ENCODE results near the gene TIGD4. TPM values are rescaled to one million over a fixed set of nuclear protein-coding genes. Genes with fewer than 3 reads are reported as not detected.

The TIGD4 gene
- total RNA-seq = under 1 TPM; 0.40 to 0.53 TPM

DNA sequence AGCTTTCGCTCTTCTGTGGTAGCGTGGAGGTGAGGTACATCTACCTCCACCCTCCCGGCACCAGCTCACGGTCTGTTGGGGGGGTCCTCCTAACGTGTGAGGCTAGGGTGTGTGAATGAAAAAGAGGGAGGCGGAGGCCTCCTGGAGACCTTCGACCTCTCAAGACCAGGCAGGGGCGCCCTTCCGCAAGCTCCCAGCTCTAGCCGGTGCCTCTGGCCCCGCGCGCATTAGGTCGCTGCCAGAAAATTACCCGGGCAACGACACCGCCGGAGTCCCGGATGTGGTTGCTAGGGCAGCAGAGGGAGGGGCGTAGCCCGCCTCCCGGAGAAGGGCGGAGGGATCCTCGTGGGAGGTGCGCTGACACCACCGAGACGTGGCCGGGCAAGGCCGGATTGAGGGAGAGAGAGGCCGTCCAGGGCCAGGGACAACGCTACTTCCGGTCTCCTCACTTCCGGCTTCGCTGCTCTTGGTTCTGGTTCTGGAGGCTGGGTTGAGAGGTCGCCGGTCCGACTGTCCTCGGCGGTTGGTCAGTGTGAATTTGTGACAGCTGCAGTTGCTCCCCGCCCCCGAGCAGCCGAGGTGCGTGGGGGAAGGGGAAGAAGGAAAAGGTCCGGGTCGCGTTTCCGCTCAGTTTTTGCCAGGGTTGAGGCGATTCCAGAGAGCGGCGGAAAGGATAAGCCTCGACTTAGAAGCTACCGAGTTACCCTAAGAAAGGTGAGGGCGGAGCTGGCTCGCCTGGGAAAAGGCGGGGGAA, at the start of gene TIGD4, which contains the start of gene ARFIP1:
TSS of gene TIGD4 (minus strand) at position 218 of the 754 bp plus-strand sequence. CDS start 8,726 bp downstream, outside the sequence.
TSS of gene ARFIP1 (plus strand) at position 442 of the 754 bp plus-strand sequence. CDS start 49,680 bp downstream, outside the sequence.
- DNase-seq (peak; percentile 98), ATAC-seq (peak; percentile 90)
- peaks cover 41% of the 10 kb centered on the region for H3K4me1 Mint-ChIP-seq
- peak within 1 kb of the TSS; percentile 91 for H3K27ac Mint-ChIP-seq
- no peaks in the 10 kb centered on the region for H3K9me3 Mint-ChIP-seq (ENCODE audit: low read depth)
- H3K27me3 Mint-ChIP-seq = peaks cover 7% of the 10 kb centered on the region
- CTCF ChIA-PET = interaction anchor here (0.8 to 2.5 kb wide), 19 partner anchors 8 to 1680 kb away, joined by 3 to 9 read pairs (median 3); partner anchors contain the start of genes RPS3A and TMEM154
- peak within 1 kb of the TSS; percentile 95 for H3K4me3 Mint-ChIP-seq
- peaks cover 7% of the 10 kb centered on the region for H3K36me3 Mint-ChIP-seq

DNA sequence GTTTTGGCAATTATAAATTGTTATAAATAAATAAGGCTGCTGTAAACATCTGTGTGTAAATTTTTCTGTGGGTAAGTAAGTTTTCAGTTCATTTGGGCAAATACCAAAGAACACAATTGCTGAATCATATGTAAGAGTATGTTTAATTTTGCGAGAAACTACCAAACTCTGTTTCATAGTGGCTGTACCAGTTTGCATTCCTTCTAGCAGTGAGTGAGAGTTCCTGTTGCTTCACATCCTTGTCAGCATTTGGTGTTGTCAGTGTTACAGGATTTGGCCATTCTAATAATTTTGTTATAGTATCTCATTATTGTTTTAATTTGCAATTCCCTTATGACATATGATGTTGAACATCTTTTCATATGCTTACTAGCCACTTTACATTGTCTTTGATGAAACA, 48.6 kb upstream of the TIGD4 start:
- ATAC-seq (no peak), DNase-seq (no peak)
- CTCF ChIA-PET = no interaction called here
- Mint-ChIP-seq H3K36me3 (peaks cover 26% of the 10 kb centered on the region), H3K9me3 (ENCODE audit: low read depth) (peaks cover 2% of the 10 kb centered on the region), H3K27me3 (no peaks in the 10 kb centered on the region), H3K4me3 (no peak overlapping the region), H3K4me1 (no peaks in the 10 kb centered on the region), H3K27ac (no peak overlapping the region)

DNA sequence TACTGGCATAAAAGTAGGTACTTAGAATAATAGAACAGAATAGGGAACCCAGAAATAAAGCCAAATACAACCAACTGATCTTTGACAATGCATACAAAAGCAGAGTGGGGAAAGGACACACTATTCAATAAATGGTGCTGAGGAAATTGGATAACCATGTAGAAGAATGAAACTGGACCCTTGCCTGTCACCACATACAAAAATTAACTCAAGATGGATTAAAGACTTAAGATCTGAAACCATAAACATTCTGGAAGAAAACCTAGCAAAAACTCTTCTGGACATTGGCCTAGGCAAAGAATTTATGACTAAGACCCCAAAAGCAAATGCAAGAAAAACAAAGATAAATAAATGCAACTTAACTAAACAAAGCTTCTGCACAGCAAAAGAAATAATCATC, 45.8 kb upstream of the TIGD4 start:
- Mint-ChIP-seq H3K36me3 (peaks cover 14% of the 10 kb centered on the region), H3K27ac (no peak overlapping the region), H3K27me3 (no peaks in the 10 kb centered on the region), H3K4me1 (no peaks in the 10 kb centered on the region), H3K9me3 (ENCODE audit: low read depth) (peaks cover 11% of the 10 kb centered on the region), H3K4me3 (no peak overlapping the region)
- ATAC-seq = no peak
- CTCF ChIA-PET = no interaction called here
- no peak for DNase-seq

DNA sequence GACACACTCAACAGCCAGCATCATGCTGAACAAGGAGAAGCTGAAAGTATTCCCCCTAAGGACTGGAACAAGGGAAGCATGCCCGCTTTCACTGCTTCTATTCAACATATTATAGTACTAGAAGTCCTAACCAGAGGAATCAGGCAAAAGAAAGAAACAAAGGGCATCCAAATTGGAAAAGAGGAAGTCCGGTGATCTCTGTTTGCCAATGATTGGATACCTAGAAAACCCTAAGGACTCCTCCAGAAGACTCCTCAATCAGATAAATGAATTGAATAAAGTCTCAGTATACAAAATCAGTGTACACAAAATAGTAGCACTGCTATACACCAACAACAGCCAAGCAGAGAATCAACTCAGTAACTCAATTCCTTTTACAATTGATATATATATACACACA, 45.0 kb upstream of the TIGD4 start:
- Mint-ChIP-seq H3K4me1 (no peaks in the 10 kb centered on the region), H3K4me3 (no peak overlapping the region), H3K36me3 (peaks cover 15% of the 10 kb centered on the region), H3K27me3 (no peaks in the 10 kb centered on the region), H3K9me3 (ENCODE audit: low read depth) (peaks cover 11% of the 10 kb centered on the region), H3K27ac (no peak overlapping the region)
- ATAC-seq (no peak), DNase-seq (no peak)
- CTCF ChIA-PET = no interaction called here

DNA sequence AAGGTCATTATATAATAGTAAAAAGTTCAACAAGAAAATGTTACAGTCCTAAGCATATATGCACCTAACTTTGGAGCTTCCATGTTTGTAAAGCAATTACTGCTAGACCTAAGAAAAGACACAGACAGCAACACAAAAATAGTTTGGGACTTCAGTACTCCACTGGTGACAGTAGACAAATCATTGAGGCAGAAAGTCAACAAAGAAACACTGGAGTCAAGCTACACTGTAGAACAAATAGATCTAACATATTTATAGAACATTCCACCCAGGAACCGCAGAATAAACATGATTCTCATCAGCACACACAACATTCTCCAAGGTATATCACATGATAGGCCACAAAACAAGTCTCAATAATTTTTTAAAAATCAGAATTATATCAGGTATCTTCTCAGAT, 42.8 kb upstream of the TIGD4 start:
- no peak for DNase-seq
- H3K27ac Mint-ChIP-seq = no peak overlapping the region
- H3K4me1 Mint-ChIP-seq = peaks cover 2% of the 10 kb centered on the region
- H3K4me3 Mint-ChIP-seq = no peak overlapping the region
- H3K27me3 Mint-ChIP-seq = no peaks in the 10 kb centered on the region
- peaks cover 20% of the 10 kb centered on the region for H3K36me3 Mint-ChIP-seq
- H3K9me3 Mint-ChIP-seq (ENCODE audit: low read depth) = peaks cover 9% of the 10 kb centered on the region
- no peak for ATAC-seq
- CTCF ChIA-PET = no interaction called here

DNA sequence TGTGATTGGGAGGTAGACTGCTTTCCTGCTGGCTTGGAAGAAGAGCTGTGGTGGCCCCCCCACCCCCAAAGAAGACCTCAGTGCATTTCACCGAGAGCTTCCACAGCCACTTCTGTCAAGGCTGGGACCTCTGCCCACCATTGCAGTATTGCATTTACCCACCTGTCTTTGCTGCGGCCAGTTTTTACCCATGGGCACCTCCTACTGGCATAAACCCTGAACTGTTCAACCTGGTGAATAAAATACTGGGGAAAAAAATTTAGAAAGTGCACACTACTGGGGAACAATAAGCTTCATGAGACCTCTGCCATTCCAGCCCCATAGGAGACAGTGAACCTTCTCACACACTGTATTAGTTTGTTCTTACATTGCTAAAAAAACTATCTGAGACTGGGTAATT, 40.5 kb upstream of the TIGD4 start:
- Mint-ChIP-seq H3K9me3 (ENCODE audit: low read depth) (peaks cover 22% of the 10 kb centered on the region), H3K4me3 (no peak overlapping the region)
- CTCF ChIA-PET = no interaction called here

DNA sequence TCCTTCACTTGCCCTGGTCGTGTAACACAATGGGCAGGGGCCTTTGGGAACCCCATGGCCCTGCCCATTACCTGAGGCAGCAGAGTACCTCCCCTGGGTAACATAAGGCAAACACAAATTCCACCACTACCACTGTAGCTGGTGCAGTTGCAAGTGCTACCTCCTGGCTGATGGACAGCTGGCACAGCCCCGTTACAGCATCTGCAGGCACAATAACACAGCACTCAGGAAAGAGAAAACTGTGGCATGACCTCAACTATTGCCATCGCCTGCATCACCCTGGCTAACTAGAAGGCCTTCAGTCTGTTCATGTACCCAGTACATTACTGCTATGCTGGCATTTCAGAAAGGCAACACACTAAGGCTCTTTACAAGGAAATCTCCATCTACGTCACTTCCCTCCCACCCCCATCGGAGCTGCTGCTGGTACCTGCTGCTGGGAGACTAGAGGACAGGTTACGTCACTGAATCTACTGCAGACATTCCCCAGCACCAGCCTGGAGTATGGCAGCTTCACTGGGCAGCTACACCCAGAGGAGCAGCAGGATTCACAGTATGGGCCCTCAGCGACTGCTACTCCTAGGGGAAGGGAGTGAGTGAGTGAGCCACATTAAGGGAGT, 39.6 kb upstream of the TIGD4 start:
- H3K4me1 Mint-ChIP-seq = peaks cover 14% of the 10 kb centered on the region
- no peaks in the 10 kb centered on the region for H3K27me3 Mint-ChIP-seq
- no peak overlapping the region for H3K27ac Mint-ChIP-seq
- DNase-seq (no peak), ATAC-seq (no peak)
- CTCF ChIA-PET = no interaction called here
- peaks cover 24% of the 10 kb centered on the region for H3K9me3 Mint-ChIP-seq (ENCODE audit: low read depth)
- H3K4me3 Mint-ChIP-seq = no peak overlapping the region
- H3K36me3 Mint-ChIP-seq = peaks cover 47% of the 10 kb centered on the region

More for the DNA sequence above, 40.5 kb upstream of the TIGD4 start:
- ATAC-seq (no peak), DNase-seq (no peak)
- peaks cover 14% of the 10 kb centered on the region for H3K4me1 Mint-ChIP-seq
- H3K36me3 Mint-ChIP-seq = peaks cover 37% of the 10 kb centered on the region
- H3K27ac Mint-ChIP-seq = no peak overlapping the region
- H3K27me3 Mint-ChIP-seq = no peaks in the 10 kb centered on the region

DNA sequence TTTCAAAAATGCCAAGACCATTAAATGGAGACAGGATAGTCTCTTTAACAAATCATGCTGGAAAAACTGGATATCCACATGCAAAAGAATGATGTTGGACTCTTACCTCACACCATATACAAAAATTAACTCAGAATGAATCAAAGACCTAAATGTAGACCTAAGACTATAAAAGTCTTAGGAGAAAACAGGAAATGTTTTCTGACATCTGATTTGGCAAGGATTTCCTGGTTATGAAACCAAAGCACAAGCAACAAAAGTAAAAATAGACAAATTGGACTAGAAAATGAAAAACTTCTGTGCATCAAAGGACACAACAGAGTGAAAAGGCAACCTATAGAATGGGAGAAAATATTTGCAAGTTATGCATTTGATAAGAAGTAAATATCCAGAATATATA, 37.8 kb upstream of the TIGD4 start:
- Mint-ChIP-seq H3K36me3 (peaks cover 59% of the 10 kb centered on the region), H3K4me1 (peaks cover 14% of the 10 kb centered on the region)

DNA sequence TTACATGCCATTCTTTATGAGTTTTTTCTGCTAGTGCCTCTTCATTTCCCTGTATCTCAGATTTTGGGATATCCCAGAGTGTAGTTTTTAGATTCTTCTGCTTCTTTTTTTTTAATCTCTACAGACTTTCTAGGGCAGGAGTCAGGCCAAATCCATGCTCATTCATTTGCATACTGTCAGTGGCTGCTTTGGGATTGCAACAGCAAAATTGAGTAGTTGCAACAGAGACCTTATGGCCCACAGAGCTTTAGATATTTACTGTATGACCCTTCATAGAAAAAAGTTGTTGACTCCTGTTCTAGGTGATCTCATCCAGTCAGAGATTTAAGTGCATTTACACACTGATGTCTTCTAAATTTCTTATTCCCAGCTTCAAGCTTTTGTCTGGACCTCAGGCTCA, 35.5 kb upstream of the TIGD4 start:
- Mint-ChIP-seq H3K4me3 (no peak overlapping the region), H3K27me3 (no peaks in the 10 kb centered on the region), H3K27ac (no peak overlapping the region), H3K4me1 (peaks cover 14% of the 10 kb centered on the region), H3K36me3 (peaks cover 67% of the 10 kb centered on the region), H3K9me3 (ENCODE audit: low read depth) (peaks cover 25% of the 10 kb centered on the region)
- DNase-seq = no peak
- CTCF ChIA-PET = no interaction called here
- ATAC-seq = no peak

More for the DNA sequence above, 37.8 kb upstream of the TIGD4 start:
- ATAC-seq = no peak
- CTCF ChIA-PET = no interaction called here
- Mint-ChIP-seq H3K27me3 (no peaks in the 10 kb centered on the region), H3K4me3 (no peak overlapping the region), H3K9me3 (ENCODE audit: low read depth) (peaks cover 24% of the 10 kb centered on the region), H3K27ac (no peak overlapping the region)
- no peak for DNase-seq

DNA sequence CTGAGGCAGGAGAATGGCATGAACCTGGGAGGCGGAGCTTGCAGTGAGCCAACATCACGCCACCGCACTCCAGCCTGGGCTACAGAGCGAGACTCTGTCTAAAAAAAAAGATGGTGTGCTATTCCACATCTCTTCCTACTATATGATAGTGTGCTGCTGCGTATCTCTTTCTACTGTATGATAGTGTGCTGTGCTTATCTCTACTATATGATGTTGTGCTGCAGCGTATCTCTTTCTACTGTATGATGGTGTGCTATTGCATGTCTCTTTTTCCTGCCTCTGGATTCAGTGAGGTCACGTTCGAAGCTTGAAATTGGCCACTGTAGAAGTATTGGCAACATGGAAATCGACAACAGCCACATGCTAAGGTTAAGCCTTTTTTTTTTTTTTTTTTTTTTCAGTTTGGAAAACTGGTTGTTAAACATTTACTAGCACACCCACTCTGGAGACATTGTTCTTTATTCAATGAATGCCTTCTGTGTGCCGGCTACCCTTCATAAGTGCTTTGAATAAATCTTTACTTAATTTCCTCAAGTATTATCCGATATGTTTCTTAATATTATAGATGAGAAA, 31.3 kb upstream of the TIGD4 start:
- peaks cover 61% of the 10 kb centered on the region for H3K36me3 Mint-ChIP-seq
- CTCF ChIA-PET = no interaction called here
- DNase-seq (no peak), ATAC-seq (no peak)
- H3K9me3 Mint-ChIP-seq (ENCODE audit: low read depth) = peaks cover 19% of the 10 kb centered on the region
- H3K4me3 Mint-ChIP-seq = no peak overlapping the region
- H3K27ac Mint-ChIP-seq = no peak overlapping the region
- peaks cover 22% of the 10 kb centered on the region for H3K4me1 Mint-ChIP-seq
- no peaks in the 10 kb centered on the region for H3K27me3 Mint-ChIP-seq

DNA sequence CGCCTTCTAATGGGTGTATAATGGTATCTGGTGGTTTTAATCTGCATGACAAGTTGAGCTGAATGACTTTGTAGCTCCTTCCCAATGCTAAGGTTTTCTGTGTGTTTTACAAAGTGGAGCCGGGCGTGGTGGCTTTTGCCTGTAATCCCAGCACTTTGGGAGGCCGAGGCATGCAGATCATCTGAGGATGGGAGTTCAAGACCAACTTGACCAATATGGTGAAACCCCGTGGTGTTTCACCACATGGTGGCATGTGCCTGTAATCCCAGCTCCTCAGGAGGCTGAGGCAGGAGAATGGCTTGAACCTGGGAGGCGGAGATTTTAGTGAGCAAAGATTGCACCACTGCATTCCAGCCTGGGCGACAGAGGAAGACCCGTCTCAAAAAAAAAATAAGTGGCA, 29.1 kb upstream of the TIGD4 start:
- Mint-ChIP-seq H3K9me3 (ENCODE audit: low read depth) (peaks cover 9% of the 10 kb centered on the region), H3K4me3 (no peak overlapping the region), H3K36me3 (peaks cover 42% of the 10 kb centered on the region), H3K4me1 (peaks cover 25% of the 10 kb centered on the region), H3K27me3 (no peaks in the 10 kb centered on the region), H3K27ac (no peak overlapping the region)
- CTCF ChIA-PET = interaction anchor here (0.6 to 1.0 kb wide), 2 partner anchors 44 to 319 kb away, joined by 3 read pairs; no protein-coding TSS in a partner anchor
- no peak for ATAC-seq
- no peak for DNase-seq

DNA sequence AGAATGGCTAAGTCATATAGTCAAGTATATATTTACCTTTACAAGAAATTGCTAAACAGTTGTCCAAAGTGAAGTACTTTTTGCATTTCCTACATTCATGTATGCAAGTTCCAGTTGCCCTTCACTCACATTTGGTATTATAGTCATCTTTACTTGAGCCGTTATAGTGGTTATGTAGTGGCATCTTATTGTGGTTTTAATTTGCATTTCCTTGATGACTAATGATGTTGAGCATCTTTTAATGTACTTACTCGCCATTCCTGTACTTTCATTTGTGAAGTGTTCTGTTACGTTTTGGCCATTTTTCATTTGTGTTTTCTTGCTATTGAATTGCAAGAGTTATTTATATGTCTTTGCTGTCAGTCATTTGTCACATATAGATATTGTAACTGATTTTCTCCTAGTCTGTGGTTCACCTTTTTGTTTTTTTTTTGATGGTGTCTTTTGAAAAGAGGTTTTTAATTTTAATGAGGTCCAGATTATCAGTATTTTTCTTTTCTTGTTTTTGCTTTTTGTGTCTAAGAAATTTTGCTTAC, 27.8 kb upstream of the TIGD4 start:
- DNase-seq (no peak), ATAC-seq (peak; percentile 77)
- no peaks in the 10 kb centered on the region for H3K27me3 Mint-ChIP-seq
- H3K4me1 Mint-ChIP-seq = peaks cover 25% of the 10 kb centered on the region
- peak overlapping the region; percentile 83 for H3K27ac Mint-ChIP-seq
- peaks cover 33% of the 10 kb centered on the region for H3K36me3 Mint-ChIP-seq
- CTCF ChIA-PET = no interaction called here
- peak overlapping the region; percentile 65 for H3K4me3 Mint-ChIP-seq
- H3K9me3 Mint-ChIP-seq (ENCODE audit: low read depth) = peaks cover 9% of the 10 kb centered on the region

DNA sequence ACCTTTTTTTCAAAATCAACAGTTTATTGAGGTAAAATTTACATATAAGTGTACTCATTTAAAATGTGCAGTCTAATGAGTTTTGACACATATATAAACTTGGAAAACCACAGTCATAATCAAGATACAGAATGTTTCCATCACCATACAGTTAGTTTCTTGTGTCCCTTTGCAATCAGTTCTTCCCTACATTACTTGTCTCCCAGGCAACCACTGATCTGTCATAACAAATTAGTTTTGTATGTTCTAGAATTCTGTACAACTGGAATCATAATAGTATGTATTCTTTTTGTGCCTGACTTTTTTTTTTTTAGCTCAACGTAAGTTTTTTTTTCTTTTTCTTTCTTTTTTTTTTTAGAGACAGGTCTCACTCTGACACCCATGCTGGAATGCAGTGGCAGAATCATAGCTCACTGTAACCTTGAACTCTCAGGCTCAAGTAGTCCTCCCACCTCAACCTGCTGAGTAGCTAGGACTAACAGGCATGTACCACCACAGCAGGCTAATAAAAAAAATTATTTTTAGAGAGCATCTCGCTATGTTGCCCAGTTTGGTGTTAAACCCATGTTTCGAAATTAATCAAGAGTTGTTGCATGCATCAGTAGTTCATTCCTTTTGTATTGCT, 27.1 kb upstream of the TIGD4 start:
- H3K4me3 Mint-ChIP-seq = no peak overlapping the region
- ATAC-seq (peak; percentile 47), DNase-seq (no peak)
- H3K27ac Mint-ChIP-seq = peak overlapping the region; percentile 13
- H3K4me1 Mint-ChIP-seq = peaks cover 25% of the 10 kb centered on the region
- H3K36me3 Mint-ChIP-seq = peaks cover 27% of the 10 kb centered on the region
- no peaks in the 10 kb centered on the region for H3K27me3 Mint-ChIP-seq
- peaks cover 9% of the 10 kb centered on the region for H3K9me3 Mint-ChIP-seq (ENCODE audit: low read depth)
- CTCF ChIA-PET = no interaction called here
